ENCODE data around the gene PREX1. TPM values are rescaled to one million over a fixed set of nuclear protein-coding genes. Genes with fewer than 3 reads are reported as not detected.

Gene PREX1
- total and polyA plus RNA-seq, 2 donors (not counting 3 experiments of a cell fraction or from before 2014, with no cell fraction given) = 51.3 to 72.9 TPM

GRCh38 chr20:48803176-48804053 lies 24.4 kb downstream of the PREX1 start:
- Histone ChIP-seq H3K4me2 (ENCODE audit: insufficient read depth, low read length) (no peak overlapping the region), H3K9me3 (replicated peaks; ENCODE audit: control insufficient read depth, insufficient read depth, low read length) (no peaks in the 10 kb centered on the region), H4K20me1 (replicated peaks; ENCODE audit: control insufficient read depth, extremely low read depth, insufficient read depth, low read length) (peaks cover 2% of the 10 kb centered on the region), H3K27ac (ENCODE audit: insufficient read depth, low read depth, low read length) (no peak overlapping the region), H3K9me1 (replicated peaks; ENCODE audit: control insufficient read depth, extremely low read depth, insufficient read depth, low read length) (no peaks in the 10 kb centered on the region), H2AFZ (ENCODE audit: low read depth, low read length) (no peak overlapping the region), H3K4me1 (ENCODE audit: control insufficient read depth, extremely low read depth, insufficient read depth, low read length) (peaks cover 3% of the 10 kb centered on the region), H3K27me3 (ENCODE audit: control insufficient read depth in 2 of 2, insufficient read depth in 2 of 2, low read length in 2 of 2) (no peaks in the 10 kb centered on the region), H3K9ac (replicated peaks; ENCODE audit: extremely low read depth, insufficient read depth, low read length) (no peak overlapping the region), H3K36me3 (ENCODE audit: control insufficient read depth in 2 of 2, extremely low read depth in 1 of 2, insufficient read depth in 2 of 2, low read length in 2 of 2) (no peaks in the 10 kb centered on the region), H3K79me2 (ENCODE audit: control insufficient read depth, insufficient read depth, low read length) (peaks cover 100% of the 10 kb centered on the region), H3K4me3 (replicated peaks in 1 of 3; ENCODE audit: insufficient read depth in 1 of 3, low read depth in 1 of 3, low read length in 3 of 3) (no peak overlapping the region)
- ChIA-PET CTCF (no interaction called here), POLR2A (no interaction called here)
- no peak for DNase-seq (ENCODE audit: low read depth, low spot score)
- dilution Hi-C loops (cut with MboI; ENCODE audit: extremely low pct_ligation_motif_present, low sequenced_read_pairs) (no loop called here), intact Hi-C loops (cut with micrococcal nuclease) (no loop called here)
- BruUV-seq (replicated peaks) = no TSS peak
- FAIRE-seq = no peak
- TF ChIP-seq CTCF (IDR thresholded peaks at IDR 0.05; ENCODE audit: extremely low read depth in 1 of 2, insufficient read depth in 1 of 2, low read depth in 1 of 2, low read length in 2 of 2) = no peak
- TF ChIP-seq POLR2A (IDR thresholded peaks at IDR 0.05; ENCODE audit: low read depth, low read length) = no peak
- no peak for TF ChIP-seq GATA2 (IDR thresholded peaks at IDR 0.05; ENCODE audit: insufficient read depth, insufficient read length, low read depth, low read length)
- no peak for TF ChIP-seq EZH2 (IDR thresholded peaks at IDR 0.05; ENCODE audit: borderline replicate concordance, low read depth, low read length, severe bottlenecking)
- TF ChIP-seq FOS (IDR thresholded peaks at IDR 0.05; ENCODE audit: borderline replicate concordance, insufficient read depth, low read length) = no peak
- no peak for TF ChIP-seq JUN (IDR thresholded peaks at IDR 0.05; ENCODE audit: borderline replicate concordance, insufficient read depth, insufficient read length, low read depth)
- no peak for TF ChIP-seq POLR2AphosphoS5 (IDR thresholded peaks at IDR 0.05; ENCODE audit: insufficient read depth, low read depth, low read length)
- no peak for TF ChIP-seq MAX (IDR thresholded peaks at IDR 0.05; ENCODE audit: insufficient read depth, insufficient read length)
- no peak for TF ChIP-seq MYC (IDR thresholded peaks at IDR 0.05; ENCODE audit: low read depth, low read length)
